Limb (tissue), 2 donors: Measurements from ENCODE around the gene TUFT1.
A peak's percentile ranks its signal among the peaks of the same experiment; 100 is the strongest.
"Not testable (repeated sequence)": the region's sequence is repeated elsewhere in the genome, so short reads cannot be mapped to it uniquely, and the experiment has no call there.

Source experiments
- DNase-seq, 2 donors: peaks; one replicate each; pipeline ENCODE4 v3.0.0-alpha.2; 2016; ENCODE audit errors: extremely low spot score in 2 of 2

TUFT1 gene

DNA sequence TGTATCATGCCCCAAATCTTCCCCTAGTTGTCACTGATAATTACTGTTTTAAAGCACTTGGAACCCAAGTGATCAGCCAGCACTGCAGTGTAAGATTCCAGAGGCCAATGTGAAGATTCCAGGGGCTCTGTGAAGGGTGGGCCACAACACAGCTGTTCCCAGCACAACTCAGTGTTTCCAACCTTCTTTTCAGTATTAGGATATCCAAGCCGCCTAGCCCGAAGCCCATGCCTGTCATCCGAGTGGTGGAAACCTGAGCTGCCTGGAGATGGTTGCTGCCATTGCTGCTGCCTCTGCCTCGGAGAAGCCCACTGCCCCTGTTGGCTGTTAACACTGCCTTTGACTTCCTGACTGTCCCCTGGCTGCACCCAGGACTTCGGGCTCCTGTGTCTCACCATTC lies 41.3 kb downstream of the TUFT1 start:
- peak; percentile 34 to 45 for DNase-seq

DNA sequence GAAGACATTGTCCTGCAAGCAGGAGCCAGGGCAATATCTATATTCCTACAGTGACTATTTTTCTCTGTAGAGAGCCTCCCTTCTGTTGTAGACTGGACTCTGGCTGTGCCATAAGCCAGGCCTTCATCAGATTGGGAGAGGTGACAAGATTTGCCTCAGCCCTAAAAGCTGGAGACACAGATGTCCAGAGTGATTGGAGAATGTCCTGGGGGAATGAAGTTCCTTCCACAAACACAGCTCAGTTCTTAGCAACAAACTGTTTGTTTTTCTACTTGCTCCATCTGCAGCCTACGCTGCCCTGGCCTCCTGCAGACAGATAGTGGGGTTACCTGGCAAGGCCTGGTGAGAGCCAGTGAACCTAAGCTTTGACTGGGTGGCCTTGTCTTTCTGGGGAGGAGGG lies 41.8 kb downstream of the TUFT1 start:
- no peak for DNase-seq

- DNase-seq = no peak
Observed at GRCh38 chr1:151583796-151584195, 43.7 kb downstream of the TUFT1 start.

GRCh38 chr1:151584278-151584677 lies 44.2 kb downstream of the TUFT1 start:
- no peak for DNase-seq

GRCh38 chr1:151584780-151585179 lies 44.7 kb downstream of the TUFT1 start:
- DNase-seq = no peak

GRCh38 chr1:151585622-151586021 lies 45.5 kb downstream of the TUFT1 start:
- DNase-seq = no peak

- DNase-seq = no peak
Observed at GRCh38 chr1:151590961-151591360, 50.9 kb downstream of the TUFT1 start.

- DNase-seq = no peak
Observed at GRCh38 chr1:151593730-151594129, 53.6 kb downstream of the TUFT1 start.

DNA sequence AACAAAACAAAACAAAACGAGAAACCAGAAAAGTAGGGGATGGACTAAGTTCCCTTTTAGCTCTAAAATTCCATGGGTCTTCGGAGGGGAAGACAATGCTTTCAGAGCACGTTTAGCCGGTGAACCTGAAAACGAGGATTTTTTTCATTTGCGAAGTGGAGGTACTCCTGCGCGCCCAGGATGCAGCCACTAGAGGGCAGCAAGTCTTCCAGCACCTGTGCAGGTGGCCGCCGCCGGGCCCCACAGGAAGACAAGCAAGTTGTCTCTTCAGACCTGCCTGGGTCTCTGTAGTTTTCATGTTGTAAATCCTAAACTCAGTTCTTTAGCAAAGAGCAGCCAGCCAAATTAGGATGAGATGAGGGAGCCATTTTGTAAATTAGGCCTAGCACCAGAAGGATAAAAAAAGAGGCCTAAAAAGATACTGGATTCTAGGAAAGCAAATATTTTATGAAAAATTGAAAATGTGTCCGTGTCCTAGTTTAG lies 54.1 kb downstream of the TUFT1 start:
- DNase-seq = peak in 1 of 2 donors; percentile 78

GRCh38 chr1:151596166-151596953 lies 56.3 kb downstream of the TUFT1 start:
- DNase-seq = no peak

DNA sequence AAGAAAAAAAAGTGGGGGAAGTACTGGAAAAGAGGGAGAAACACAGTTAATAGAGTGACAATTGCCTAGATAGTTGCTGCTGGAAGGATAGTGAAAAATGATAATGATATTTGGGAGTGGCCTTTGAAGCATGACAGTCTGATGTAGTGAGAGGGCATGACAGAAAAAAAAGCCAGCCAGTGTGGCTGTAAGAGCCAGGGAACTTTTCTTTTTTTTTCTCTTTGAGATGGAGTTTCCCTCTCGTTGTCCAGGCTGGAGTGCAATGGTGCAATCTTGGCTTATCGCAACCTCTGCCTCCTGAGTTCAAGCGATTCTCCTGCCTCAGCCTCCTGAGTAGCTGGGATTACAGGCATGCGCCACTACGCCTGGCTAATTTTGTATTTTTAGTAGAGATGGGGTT lies 62.4 kb downstream of the TUFT1 start:
- DNase-seq = not testable (repeated sequence)

DNA sequence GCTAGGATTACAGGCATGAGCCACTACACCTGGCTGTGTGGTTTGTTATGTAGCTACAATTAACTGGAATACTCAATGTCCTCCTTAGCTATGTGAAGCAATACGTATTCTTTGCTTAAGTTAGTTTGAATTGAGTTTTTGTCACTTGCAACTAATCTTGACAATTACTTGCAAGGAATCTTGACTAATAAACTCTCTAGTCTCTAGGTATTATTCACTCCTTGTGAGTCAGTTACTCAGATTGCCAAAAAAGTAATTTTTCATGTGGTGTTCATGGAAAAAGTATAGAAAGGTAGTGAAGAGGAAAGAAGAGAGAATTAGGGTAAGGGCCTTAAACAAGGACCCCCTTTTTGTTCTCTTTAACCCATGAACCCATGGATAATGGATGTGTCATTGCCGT lies 64.2 kb downstream of the TUFT1 start:
- DNase-seq = no peak

- DNase-seq = no peak
Observed at GRCh38 chr1:151606384-151606783, 66.3 kb downstream of the TUFT1 start.

- DNase-seq = no peak
Observed at GRCh38 chr1:151606857-151607256, 66.7 kb downstream of the TUFT1 start.

DNA sequence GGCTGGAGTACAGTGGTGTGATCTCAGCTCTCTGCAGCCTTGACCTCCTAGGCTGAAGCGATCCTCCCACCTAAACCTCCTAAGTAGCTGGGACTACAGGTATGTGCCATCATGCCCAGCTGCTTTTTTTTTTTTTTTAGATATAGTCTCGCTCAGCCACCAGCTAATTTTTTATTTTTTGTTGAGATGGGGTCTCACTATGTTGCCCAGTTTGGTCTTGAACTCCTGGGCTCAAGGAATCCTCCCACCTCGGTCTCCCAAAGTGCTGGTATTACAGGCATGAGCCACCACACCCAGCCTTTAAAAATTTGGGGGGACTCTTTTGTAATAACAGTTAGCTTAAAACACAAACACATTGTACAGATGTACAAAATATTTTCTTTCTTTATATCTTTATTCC lies 70.0 kb downstream of the TUFT1 start:
- DNase-seq = no peak

- peak in 1 of 2 donors; percentile 34 for DNase-seq
Observed at GRCh38 chr1:151611288-151611790, 71.2 kb downstream of the TUFT1 start.

DNA sequence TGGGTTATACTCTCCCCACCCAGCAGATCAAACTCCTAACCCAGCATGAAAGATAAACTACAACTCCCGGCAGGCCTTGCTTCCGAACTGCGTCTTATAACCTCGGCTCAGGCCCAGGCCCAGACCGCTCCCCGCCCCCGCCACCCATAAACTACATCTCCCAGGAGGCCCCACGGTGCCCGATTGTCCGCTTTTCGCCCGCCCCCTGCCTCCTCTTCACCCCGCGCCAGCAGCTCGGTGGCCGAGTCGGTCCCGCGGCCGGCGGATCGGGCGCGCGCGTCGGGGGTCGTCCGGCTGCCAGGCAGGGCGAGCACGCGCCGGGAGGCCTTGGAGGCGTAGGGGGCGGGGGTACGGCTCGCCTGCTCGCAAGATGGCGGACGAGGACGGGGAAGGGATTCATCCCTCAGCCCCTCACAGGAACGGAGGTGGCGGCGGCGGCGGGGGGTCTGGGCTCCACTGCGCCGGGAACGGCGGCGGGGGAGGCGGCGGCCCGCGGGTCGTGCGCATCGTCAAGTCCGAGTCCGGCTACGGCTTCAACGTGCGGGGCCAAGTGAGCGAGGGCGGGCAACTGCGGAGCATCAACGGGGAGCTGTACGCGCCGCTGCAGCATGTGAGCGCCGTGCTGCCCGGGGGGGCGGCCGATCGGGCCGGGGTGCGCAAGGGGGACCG lies 71.9 kb downstream of the TUFT1 start, which contains the start of gene SNX27:
SNX27 (plus strand) TSS at position 219 of the 669 bp plus-strand sequence; CDS start at position 371, 152 bp downstream.
- DNase-seq = peak; percentile 93 to 98

DNA sequence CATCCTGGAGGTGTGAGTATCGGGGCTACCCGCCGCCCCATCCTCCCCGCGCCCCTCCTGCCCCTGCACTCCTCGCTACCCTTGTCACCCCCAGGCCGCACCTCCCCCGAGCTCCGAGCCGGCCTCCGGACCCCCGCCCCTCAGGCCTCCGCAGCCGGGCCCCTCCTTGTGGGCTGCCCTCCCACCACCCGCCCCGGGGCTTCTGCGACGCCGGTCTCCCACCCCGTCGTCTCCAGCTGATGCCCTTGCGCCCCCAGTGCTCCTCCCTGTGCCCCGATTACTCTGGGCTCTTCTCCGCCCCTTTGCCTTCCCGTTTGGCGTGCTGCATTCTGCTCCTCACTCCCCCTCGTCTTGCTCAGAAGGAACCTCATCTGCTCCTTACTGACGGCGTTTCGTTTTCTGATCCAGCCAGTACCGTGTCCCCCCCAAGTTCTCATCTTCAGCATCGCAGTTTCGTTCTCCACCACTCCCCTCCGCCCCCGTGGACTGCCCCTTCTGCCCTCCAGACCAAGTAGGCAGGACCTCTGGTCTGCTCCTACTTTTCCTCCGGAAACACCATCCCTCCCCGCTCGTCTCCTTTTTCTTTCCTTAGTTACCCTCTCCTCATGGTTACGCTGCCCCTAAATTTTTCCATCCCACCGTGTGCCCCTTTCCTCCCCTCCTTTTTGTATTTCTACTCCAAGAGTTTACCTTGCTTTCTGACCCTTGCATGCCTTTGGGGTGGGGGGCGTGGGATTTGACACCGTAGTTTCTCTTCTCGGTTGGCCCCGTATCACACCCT lies 72.6 kb downstream of the TUFT1 start:
- DNase-seq = peak in 1 of 2 donors; percentile 74

DNA sequence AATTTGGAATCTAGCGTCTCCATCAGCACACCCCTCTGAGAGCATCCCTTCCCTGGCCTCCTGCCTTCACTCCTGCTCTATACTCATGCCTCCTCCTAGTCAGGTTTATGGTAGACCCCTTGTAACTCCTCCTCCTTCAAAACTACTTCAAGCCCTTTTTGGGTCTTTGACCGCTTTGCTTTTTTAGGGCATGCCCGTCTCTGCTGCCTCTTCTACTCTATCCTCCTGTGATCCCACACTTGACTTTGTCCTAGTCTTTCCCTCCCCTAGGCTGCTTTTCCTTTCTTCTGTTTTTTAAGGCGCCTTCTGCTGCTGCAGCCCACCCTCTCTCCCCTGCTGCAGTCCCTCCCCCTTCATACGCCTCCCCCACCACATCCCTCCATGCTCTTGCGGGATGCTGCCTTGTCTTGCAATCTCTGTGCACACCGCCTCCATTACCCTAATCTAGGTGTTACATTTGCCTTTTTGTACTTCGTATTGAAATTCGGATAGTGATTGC lies 73.2 kb downstream of the TUFT1 start:
- peak in 1 of 2 donors; percentile 43 for DNase-seq

- DNase-seq = no peak
Observed at GRCh38 chr1:151615711-151616504, 75.8 kb downstream of the TUFT1 start.

DNA sequence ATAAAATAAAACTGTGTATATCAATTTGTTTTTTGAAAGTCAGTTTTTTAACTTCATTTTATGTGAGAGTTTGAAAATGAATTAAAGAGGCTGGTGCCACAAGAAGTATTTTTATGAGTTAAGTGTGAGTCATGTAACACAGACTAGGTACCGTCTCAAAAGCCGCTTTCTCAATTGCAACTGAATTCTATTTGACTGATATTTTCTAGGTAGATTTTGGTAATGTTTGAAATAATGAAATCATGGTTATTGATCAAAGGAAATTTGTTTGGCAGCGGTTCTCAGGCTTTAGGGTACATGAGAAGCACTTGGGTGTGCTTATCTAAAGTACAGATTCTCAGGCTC lies 76.4 kb downstream of the TUFT1 start:
- DNase-seq = no peak
